ENCODE data around the gene GSS.

DNA sequence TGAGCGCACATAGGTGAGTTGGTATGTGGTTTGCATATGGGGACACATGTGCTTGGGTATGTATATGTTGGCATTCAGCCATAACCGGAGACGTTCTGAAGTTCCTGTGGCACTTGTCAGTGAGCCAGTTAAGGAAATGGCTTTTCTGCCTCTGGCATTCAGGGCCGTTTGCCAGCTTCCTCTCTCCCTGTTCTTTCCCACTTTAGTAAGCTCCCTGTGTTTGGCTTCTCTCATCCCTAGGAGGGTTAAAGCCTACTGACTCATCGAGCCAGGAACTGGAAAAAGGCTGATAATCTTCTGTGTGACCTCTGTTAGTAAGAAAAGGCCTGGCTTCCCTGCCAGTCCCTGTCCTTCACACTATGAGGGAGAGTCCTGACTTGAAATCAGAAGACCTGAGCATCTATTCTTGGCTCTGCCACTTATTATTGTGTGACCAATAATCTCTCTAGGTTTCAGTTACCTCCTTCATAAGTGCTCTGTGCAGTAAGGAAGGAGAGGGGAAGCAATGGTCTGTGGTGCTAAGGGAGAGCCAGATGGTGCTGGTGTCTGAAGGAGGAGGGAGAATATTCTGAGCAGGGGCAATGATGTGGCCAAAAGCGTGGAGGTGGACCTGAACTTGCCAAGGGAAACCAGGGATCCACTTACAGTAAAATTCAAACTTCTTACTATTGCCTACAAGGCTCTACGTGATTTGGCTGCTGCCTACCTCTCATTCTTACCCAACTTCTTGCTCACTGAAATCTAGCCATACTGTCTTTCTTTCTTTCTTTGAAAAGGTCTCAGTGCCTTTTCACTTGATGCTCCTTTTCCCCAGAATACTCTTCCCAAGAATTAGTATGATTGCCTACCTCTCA, 47.8 kb downstream of the GSS start:
- TF ChIP-seq, protein P1, sequence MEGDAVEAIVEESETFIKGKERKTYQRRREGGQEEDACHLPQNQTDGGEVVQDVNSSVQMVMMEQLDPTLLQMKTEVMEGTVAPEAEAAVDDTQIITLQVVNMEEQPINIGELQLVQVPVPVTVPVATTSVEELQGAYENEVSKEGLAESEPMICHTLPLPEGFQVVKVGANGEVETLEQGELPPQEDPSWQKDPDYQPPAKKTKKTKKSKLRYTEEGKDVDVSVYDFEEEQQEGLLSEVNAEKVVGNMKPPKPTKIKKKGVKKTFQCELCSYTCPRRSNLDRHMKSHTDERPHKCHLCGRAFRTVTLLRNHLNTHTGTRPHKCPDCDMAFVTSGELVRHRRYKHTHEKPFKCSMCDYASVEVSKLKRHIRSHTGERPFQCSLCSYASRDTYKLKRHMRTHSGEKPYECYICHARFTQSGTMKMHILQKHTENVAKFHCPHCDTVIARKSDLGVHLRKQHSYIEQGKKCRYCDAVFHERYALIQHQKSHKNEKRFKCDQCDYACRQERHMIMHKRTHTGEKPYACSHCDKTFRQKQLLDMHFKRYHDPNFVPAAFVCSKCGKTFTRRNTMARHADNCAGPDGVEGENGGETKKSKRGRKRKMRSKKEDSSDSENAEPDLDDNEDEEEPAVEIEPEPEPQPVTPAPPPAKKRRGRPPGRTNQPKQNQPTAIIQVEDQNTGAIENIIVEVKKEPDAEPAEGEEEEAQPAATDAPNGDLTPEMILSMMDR (IDR thresholded peaks at IDR 0.05) = no peak
- TF ChIP-seq POLR2A (IDR thresholded peaks at IDR 0.05) = no peak
